ENCODE data around the gene PRCP.

Gene PRCP

DNA sequence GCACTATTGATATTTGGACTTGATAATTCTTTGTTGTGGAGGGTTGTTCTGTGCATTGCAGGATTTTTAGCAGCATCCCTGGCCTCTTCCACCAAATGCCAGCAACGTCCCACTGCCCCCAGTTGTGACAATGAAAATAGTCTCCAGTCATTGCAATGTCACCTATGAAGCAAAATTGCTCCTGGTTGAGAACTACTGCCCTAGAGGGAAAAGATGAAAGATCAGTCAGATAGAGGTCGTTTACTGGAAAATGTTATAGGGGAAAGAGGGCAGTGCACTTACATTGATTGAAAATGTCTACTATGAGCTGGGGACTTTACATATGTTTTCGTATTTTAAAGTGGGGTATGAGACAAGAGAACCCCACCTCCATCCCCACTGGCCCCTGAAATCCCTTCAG, 89.5 kb downstream of the PRCP start:
- TF ChIP-seq, protein P1, sequence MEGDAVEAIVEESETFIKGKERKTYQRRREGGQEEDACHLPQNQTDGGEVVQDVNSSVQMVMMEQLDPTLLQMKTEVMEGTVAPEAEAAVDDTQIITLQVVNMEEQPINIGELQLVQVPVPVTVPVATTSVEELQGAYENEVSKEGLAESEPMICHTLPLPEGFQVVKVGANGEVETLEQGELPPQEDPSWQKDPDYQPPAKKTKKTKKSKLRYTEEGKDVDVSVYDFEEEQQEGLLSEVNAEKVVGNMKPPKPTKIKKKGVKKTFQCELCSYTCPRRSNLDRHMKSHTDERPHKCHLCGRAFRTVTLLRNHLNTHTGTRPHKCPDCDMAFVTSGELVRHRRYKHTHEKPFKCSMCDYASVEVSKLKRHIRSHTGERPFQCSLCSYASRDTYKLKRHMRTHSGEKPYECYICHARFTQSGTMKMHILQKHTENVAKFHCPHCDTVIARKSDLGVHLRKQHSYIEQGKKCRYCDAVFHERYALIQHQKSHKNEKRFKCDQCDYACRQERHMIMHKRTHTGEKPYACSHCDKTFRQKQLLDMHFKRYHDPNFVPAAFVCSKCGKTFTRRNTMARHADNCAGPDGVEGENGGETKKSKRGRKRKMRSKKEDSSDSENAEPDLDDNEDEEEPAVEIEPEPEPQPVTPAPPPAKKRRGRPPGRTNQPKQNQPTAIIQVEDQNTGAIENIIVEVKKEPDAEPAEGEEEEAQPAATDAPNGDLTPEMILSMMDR (IDR thresholded peaks at IDR 0.05; ENCODE audit: low read depth, low read length, missing control alignments): no peak
- in situ Hi-C loops (cut with HindIII; ENCODE audit: low pct_ligation_motif_present, low sequenced_read_pairs): no loop called here
- no peak overlapping the region for H3K4me3 ChIP-seq (ENCODE audit: low read depth, low read length)
- no peaks in the 10 kb centered on the region for H3K27me3 ChIP-seq (replicated peaks)
- no peak for DNase-seq
- H3K27ac ChIP-seq: no peak overlapping the region
- H3K36me3 ChIP-seq (replicated peaks): no peaks in the 10 kb centered on the region

DNA sequence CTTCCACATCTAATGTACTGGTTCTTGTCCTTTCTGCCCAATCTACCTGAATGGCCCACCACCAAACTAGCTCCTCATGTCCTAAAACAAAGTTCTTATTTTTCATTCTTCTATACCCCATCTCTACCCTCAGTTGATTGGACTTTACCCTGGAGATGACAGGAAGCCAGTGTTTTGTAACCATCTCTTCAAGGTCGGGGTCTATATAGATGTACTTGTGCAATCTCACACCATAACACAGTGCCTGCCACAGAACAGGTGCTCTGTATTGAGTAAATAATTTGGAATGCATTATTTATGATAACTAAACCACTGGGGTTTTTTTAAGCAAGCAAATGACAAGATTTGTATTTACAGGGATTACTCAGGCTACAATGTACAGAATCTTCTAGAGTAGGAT, 89.9 kb downstream of the PRCP start:
- no peak for DNase-seq
- Histone ChIP-seq H3K36me3 (replicated peaks) (no peaks in the 10 kb centered on the region), H3K27ac (no peak overlapping the region), H3K27me3 (replicated peaks) (no peaks in the 10 kb centered on the region), H3K4me3 (ENCODE audit: low read depth, low read length) (no peak overlapping the region)
- in situ Hi-C loops (cut with HindIII; ENCODE audit: low pct_ligation_motif_present, low sequenced_read_pairs): no loop called here
- TF ChIP-seq, protein P1 (IDR thresholded peaks at IDR 0.05; ENCODE audit: low read depth, low read length, missing control alignments): no peak

DNA sequence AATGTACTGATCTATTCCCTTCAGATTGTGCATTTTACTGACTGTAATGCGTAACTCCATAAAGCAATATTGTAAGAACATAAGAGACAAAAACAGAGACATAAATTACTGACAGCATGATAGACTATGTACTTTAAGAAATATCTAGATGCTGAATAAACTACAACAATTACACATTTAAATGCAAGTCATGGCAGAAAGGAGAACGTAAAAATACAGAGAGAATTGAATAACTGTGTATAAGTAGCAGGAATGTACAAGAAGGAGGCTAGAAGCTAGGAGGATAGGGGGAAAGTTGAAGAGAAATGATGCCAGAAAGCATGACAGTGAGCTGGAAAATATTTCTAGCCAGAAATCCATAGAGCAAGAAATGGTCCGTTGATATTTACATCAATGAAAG, 92.6 kb downstream of the PRCP start:
- in situ Hi-C loops (cut with HindIII; ENCODE audit: low pct_ligation_motif_present, low sequenced_read_pairs): no loop called here
- DNase-seq: no peak
- H3K27me3 ChIP-seq (replicated peaks): no peaks in the 10 kb centered on the region
- TF ChIP-seq, protein P1 (IDR thresholded peaks at IDR 0.05; ENCODE audit: low read depth, low read length, missing control alignments): no peak
- no peaks in the 10 kb centered on the region for H3K36me3 ChIP-seq (replicated peaks)
- no peak overlapping the region for H3K27ac ChIP-seq
- no peak overlapping the region for H3K4me3 ChIP-seq (ENCODE audit: low read depth, low read length)

DNA sequence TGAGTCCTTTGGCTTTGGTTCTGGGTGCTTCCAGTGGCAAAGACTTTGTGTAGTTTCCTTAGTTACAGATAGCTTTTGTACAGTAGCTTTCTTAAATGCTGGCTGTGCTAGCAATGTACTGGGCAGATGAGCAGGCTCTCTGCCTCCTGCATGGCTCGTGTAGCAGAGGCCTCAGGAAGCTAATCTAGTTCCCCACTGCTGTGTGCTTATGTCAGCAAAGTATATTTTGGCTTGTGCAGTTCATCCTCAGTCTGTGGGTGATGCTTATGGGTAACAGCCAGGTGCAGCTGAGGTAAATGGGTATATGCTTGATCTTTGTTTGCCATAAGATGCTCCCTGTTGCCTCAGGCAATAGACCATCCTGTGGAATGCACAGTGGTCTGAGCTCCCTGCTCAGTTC, 97.5 kb downstream of the PRCP start:
- no peak overlapping the region for H3K27ac ChIP-seq
- no peak overlapping the region for H3K4me3 ChIP-seq (ENCODE audit: low read depth, low read length)
- H3K27me3 ChIP-seq (replicated peaks): no peaks in the 10 kb centered on the region
- no peaks in the 10 kb centered on the region for H3K36me3 ChIP-seq (replicated peaks)
- no peak for DNase-seq
- TF ChIP-seq, protein P1 (IDR thresholded peaks at IDR 0.05; ENCODE audit: low read depth, low read length, missing control alignments): no peak
- in situ Hi-C loops (cut with HindIII; ENCODE audit: low pct_ligation_motif_present, low sequenced_read_pairs): no loop called here

DNA sequence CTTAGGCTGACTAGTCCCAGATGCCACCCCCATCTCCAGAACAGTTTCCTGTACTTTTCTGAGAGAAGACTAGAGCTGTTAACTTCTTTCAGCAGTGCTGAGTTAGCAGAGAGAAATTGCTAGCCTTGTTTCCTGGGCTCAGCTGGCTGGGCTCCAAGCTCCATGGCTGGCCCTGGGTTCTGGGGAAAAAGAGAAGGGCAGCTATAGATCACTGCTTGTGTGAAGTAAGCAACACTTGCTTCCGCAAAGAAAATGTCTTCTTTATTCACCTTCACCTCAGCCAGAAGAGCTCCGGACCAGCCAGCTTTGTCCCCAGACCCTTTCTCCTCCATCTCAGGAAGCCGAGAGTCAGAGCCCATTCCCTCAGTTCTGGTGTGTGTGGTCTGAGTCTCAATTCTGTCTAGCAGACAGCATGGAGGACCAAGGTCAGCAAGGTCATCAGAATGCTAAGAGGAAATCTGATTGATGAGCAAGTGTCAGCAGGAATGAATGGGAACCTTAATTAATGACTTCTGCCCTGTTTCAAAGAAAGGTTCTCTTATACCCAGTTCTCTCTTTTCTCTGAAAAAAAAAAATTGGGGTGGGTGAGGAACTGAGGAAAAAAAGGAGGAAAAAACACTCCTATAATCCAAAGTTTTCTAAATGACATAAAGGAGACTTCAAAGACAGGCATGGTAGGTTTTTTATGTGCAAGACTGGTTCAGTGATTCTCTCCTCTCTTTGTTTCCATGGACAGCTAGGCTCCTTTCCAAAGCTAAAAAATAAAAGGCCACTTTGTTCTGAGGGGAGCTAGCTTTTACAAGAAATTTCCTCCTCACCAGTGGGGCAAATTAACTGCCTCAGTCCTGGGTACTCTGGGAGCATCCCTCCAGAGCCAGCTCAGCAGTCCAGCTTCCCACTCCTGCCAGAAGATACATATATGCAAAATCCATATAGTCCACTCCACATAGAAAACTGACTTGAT, 103.0 kb downstream of the PRCP start:
- in situ Hi-C loops (cut with HindIII; ENCODE audit: low pct_ligation_motif_present, low sequenced_read_pairs): no loop called here

More for the DNA sequence above, 103.0 kb downstream of the PRCP start:
- no peak overlapping the region for H3K27ac ChIP-seq
- TF ChIP-seq, protein P1 (IDR thresholded peaks at IDR 0.05; ENCODE audit: low read depth, low read length, missing control alignments): no peak
- no peaks in the 10 kb centered on the region for H3K36me3 ChIP-seq (replicated peaks)
- H3K27me3 ChIP-seq (replicated peaks): no peaks in the 10 kb centered on the region
- DNase-seq: no peak
- no peak overlapping the region for H3K4me3 ChIP-seq (ENCODE audit: low read depth, low read length)

Data from brain microvascular endothelial cell (primary cell).